RWPE1 (cell line): Measurements from ENCODE around the gene THAP3.

ENCODE experiments used
- CTCF ChIA-PET: fragments of 350-600 bp; sonication (Branson Sonifier 250); formaldehyde crosslinking; extraction: SDS; loops from one replicate; lab custom pipeline; 2021; lab: Yijun Ruan, JAX
- POLR2A ChIA-PET: fragments of 400-600 bp; formaldehyde crosslinking; extraction: SDS; loops from one replicate; lab custom pipeline; 2020; ENCODE audit warnings: antibody characterized with exemption; ENCODE audit not compliant: low non-redundant PET; lab: Yijun Ruan, JAX
- DNase-seq: peaks from one replicate; pipeline ENCODE4 v3.0.0; 2012; ENCODE audit warnings: low spot score
- H3K27ac ChIP-seq: fragments of 450-650 bp; 2 replicates; pipeline ENCODE4 v1.5.1; 2017
- TF ChIP-seq, protein P1 (sequence below): fragments of 450-650 bp; conservative IDR thresholded peaks from 2 replicates; pipeline ENCODE4 v1.5.1; 2017; ENCODE audit warnings: low read depth, mild to moderate bottlenecking

Gene THAP3

DNA sequence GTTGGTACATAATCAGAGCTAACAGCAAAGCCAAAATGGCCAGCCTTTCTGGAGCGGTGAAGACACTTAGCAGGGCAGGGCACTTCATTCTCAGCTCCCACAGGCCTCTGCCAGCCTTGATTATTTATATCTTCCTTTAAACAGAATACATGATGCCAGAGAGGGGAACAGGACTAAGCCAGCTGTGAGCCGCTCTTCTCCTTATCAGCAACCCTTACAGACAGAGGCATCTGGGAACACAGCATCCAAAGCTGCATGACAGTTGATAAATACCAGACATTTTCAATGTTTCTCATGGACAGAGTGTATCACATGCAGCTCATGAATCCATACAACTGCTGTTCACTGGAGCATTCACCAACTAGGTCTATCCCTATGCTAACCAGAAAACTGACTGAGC is 47.9 kb downstream of the THAP3 start:
- no peak overlapping the region for H3K27ac ChIP-seq
- TF ChIP-seq, protein P1, sequence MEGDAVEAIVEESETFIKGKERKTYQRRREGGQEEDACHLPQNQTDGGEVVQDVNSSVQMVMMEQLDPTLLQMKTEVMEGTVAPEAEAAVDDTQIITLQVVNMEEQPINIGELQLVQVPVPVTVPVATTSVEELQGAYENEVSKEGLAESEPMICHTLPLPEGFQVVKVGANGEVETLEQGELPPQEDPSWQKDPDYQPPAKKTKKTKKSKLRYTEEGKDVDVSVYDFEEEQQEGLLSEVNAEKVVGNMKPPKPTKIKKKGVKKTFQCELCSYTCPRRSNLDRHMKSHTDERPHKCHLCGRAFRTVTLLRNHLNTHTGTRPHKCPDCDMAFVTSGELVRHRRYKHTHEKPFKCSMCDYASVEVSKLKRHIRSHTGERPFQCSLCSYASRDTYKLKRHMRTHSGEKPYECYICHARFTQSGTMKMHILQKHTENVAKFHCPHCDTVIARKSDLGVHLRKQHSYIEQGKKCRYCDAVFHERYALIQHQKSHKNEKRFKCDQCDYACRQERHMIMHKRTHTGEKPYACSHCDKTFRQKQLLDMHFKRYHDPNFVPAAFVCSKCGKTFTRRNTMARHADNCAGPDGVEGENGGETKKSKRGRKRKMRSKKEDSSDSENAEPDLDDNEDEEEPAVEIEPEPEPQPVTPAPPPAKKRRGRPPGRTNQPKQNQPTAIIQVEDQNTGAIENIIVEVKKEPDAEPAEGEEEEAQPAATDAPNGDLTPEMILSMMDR: no peak
- no peak for DNase-seq
- CTCF ChIA-PET: interaction anchor here (0.7 kb wide), 1 partner anchor 19 kb away, joined by 5 read pairs; no protein-coding TSS in a partner anchor
- POLR2A ChIA-PET: no interaction called here

DNA sequence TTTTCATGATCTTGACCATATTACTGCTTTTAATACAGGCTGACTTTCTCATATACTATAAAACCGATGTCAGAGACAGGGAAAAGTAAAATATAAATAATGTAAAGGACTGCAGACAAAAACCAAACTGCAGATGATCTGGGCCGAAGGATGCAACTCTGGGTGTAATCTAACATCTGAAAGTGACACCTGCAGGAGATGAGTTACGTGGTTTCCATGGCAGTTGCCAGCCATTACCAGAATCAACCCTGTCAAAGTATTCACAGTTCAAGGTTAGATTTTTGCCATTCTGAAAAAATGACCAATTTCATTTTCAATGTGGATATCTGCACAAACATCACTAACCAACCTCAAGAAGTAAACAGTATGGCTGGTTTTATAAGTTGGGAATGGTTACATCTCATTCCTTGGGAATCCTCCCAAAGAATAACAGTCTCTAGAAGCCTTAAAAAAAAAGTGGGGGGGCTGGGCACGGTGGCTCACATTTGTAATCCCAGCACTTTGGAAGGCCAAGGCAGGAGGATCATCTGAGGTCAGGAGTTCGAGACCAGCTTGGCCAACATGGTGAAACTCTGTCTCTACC is 49.2 kb downstream of the THAP3 start:
- CTCF ChIA-PET: interaction anchor here (0.9 kb wide), 1 partner anchor 11 kb away, joined by 3 read pairs; no protein-coding TSS in a partner anchor
- TF ChIP-seq, protein P1: no peak
- POLR2A ChIA-PET: no interaction called here
- H3K27ac ChIP-seq: no peak overlapping the region
- DNase-seq: no peak

DNA sequence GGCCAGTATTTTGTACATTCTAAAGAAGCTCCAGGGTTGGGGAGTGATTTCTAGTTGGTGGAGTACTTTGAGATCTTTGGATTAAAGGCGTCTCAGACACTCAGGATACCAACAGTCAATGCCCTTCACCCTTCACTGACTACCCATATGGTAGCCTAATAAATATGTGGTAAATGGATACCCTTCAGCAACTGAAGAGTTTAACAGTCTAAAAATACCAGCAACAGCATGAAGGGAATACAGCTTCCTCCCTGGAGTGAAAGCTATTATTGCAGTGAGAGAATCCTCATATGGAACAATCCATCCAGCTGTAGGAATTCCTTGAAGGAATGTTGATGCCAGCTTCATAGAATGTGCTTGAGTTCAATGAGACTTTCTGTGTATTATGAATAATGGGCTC is 50.1 kb downstream of the THAP3 start:
- CTCF ChIA-PET: interaction anchor here (0.6 to 0.7 kb wide), 3 partner anchors 12 to 189 kb away, joined by 3 to 4 read pairs (median 4); no protein-coding TSS in a partner anchor
- POLR2A ChIA-PET: no interaction called here
- DNase-seq: no peak
- H3K27ac ChIP-seq: no peak overlapping the region
- TF ChIP-seq, protein P1: no peak

DNA sequence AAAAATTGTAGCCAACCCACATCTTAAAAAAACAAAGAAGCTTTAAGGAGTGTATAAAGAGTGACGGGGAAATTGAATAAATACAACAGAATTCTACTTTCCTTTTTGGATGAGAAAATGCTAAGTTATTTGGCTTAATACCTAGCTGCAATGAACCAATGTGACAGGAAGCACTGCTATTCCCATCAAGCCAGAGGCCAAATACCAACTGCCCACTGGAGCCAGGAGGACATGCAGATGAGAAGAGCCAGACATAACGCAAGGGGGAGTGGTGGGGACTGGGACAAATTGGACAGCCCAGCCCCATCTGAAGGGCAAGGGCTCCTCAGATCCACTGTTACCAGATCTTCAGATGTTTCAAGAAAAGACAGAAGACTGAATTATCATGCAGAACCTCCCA is 51.3 kb downstream of the THAP3 start:
- no peak for DNase-seq
- TF ChIP-seq, protein P1: no peak
- CTCF ChIA-PET: no interaction called here
- POLR2A ChIA-PET: no interaction called here
- no peak overlapping the region for H3K27ac ChIP-seq
